ENCODE data around the gene LRP4. TPM values are rescaled to one million over a fixed set of nuclear protein-coding genes. Genes with fewer than 3 reads are reported as not detected.
A peak's percentile ranks its signal among the peaks of the same experiment; 100 is the strongest.

Gene LRP4
- total and polyA plus RNA-seq, 12 donors: 6.7 to 33.2 (median 18.7) TPM

DNA sequence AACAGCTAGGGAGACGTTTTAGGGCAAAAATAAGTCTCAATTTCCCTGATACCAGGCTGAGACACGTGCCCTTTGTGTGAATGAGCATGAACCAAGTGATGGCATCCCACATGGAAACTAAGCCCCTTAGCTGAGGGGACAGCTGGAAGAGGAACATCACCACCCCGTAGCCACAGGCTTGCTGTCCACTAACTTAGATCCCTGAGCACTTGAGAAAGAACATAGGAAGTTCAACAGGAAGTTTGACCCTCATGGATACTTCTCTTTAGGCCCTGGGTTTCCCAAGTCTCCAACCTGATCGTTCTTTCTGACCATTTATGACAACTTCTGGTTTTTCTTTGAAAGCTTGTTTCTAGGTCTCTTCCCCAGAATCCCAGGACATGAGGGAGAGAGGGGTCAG, 60.7 kb downstream of the LRP4 start:
- no peaks in the 10 kb centered on the region for H3K9me3 ChIP-seq
- ATAC-seq: peak in 4 of 8 donors; percentile 19 to 58 (median 42)
- WGBS, 2 donors: 66 to 69% methylated on average over 4 of the region's 4 CpGs
- H3K36me3 ChIP-seq: peaks cover 0 to 36% (median 0%) of the 10 kb centered on the region in 9 donors
- intact Hi-C loops (cut with DNase I): no loop called here
- H3K27ac ChIP-seq: peak overlapping the region in 1 of 10 donors; percentile 22
- no peak for DNase-seq
- peaks cover 0 to 36% (median 0%) of the 10 kb centered on the region in 9 donors for H3K4me1 ChIP-seq
- TF ChIP-seq, protein P1, sequence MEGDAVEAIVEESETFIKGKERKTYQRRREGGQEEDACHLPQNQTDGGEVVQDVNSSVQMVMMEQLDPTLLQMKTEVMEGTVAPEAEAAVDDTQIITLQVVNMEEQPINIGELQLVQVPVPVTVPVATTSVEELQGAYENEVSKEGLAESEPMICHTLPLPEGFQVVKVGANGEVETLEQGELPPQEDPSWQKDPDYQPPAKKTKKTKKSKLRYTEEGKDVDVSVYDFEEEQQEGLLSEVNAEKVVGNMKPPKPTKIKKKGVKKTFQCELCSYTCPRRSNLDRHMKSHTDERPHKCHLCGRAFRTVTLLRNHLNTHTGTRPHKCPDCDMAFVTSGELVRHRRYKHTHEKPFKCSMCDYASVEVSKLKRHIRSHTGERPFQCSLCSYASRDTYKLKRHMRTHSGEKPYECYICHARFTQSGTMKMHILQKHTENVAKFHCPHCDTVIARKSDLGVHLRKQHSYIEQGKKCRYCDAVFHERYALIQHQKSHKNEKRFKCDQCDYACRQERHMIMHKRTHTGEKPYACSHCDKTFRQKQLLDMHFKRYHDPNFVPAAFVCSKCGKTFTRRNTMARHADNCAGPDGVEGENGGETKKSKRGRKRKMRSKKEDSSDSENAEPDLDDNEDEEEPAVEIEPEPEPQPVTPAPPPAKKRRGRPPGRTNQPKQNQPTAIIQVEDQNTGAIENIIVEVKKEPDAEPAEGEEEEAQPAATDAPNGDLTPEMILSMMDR (IDR thresholded peaks at IDR 0.05): no peak
- H3K4me3 ChIP-seq: no peak overlapping the region
- H3K27me3 ChIP-seq: no peaks in the 10 kb centered on the region

DNA sequence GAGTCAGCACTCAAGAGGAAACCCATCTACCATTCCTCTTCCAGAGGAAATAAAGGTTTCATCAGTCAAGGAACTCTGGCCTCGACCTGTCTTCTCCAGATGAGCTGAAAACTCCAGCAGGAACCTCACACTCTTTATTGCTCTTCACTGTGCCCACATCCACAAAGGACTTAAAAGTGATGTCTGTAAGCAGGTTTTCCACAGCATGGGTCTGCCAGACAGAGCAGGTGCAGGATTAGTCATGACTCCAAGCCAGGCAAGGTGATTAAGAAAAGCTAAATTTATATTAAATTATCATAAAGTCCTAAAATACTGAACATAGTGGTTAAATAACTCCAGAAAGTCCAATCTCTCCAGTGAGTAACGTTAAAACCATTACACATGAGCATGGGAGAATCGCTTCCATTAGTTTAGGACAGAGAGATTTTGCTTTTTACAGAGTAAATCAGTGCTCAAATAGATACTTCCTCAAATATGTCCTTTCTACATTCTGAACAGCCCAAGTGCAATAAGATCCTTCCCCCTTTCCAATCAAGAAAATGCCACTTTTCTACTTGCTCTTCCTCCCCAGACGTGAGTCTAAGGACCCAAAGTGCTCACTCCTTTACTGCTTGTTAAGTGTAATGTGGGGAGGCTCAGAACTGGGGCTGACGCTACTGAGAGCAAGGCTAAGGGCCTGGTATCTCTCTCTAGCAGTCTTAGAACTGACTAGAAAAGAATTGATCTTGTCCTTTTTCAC, 61.6 kb downstream of the LRP4 start:
- Histone ChIP-seq H3K36me3 (peaks cover 0 to 27% (median 0%) of the 10 kb centered on the region in 9 donors), H3K4me3 (no peak overlapping the region), H3K27me3 (no peaks in the 10 kb centered on the region), H3K9me3 (no peaks in the 10 kb centered on the region), H3K27ac (peak overlapping the region in 1 of 10 donors; percentile 22), H3K4me1 (peaks cover 0 to 36% (median 0%) of the 10 kb centered on the region in 9 donors)
- intact Hi-C loops (cut with DNase I): no loop called here
- WGBS, 2 donors: 71 to 76% methylated on average over 5 of the region's 5 CpGs
- ATAC-seq (peak in 1 of 8 donors; percentile 43), DNase-seq (no peak)
- TF ChIP-seq, protein P1 (IDR thresholded peaks at IDR 0.05): no peak

DNA sequence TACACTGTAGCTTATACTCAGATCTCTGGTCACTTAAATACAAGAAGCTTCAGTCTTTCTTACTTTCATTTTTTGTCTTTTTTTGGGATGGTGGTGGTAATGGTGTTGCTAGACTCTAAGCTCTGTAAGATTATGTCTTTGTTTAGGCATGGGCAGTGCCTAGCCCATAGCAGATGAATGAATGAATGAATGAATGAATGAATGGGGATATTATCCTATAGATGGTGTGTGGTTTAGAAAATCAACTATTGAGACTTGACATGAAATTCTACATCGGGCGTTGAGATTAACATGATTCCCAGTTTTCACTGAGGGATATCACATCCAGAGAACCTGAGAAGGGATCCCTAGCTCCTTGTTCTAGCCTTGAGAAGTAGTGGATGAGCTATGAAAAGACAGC, 62.5 kb downstream of the LRP4 start:
- ATAC-seq (no peak), DNase-seq (no peak)
- Histone ChIP-seq H3K9me3 (no peaks in the 10 kb centered on the region), H3K27ac (no peak overlapping the region), H3K4me3 (no peak overlapping the region), H3K27me3 (no peaks in the 10 kb centered on the region), H3K36me3 (peaks cover 0 to 25% (median 0%) of the 10 kb centered on the region in 9 donors), H3K4me1 (peaks cover 0 to 36% (median 0%) of the 10 kb centered on the region in 9 donors)
- intact Hi-C loops (cut with DNase I): no loop called here
- 94 to 99% methylated on average over 2 of the region's 2 CpGs for WGBS, 2 donors
- TF ChIP-seq, protein P1 (IDR thresholded peaks at IDR 0.05): no peak

DNA sequence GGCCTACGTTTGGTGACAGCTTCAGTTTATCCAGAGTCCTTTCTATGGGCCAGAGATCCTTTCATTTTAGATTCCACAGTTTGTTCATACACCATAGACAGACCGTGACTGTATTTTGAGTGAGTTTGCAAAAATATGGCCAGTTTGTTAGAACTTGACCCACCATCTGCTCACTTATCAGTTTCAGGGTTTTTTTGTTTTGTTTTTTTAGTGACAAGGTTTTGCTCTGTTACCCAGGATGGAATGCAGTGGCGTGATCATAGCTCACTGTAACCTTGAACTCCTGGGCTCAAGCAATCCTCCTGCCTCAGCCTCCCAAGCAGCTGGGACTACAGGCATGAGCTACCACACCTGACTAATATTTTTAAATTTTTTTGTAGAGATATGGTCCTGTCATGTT, 63.2 kb downstream of the LRP4 start:
- TF ChIP-seq, protein P1 (IDR thresholded peaks at IDR 0.05): no peak
- H3K36me3 ChIP-seq: peaks cover 0 to 22% (median 0%) of the 10 kb centered on the region in 9 donors
- no peaks in the 10 kb centered on the region for H3K27me3 ChIP-seq
- no peaks in the 10 kb centered on the region for H3K9me3 ChIP-seq
- intact Hi-C loops (cut with DNase I): no loop called here
- H3K27ac ChIP-seq: no peak overlapping the region
- DNase-seq (no peak), ATAC-seq (no peak)
- H3K4me1 ChIP-seq: peaks cover 0 to 36% (median 0%) of the 10 kb centered on the region in 9 donors
- 85 to 92% methylated on average over 3 of the region's 3 CpGs for WGBS, 2 donors
- H3K4me3 ChIP-seq: no peak overlapping the region

All from heart right ventricle (tissue), 16 donors.